IMR-90 (cell line): Measurements from ENCODE around the gene PRDX5.

Experiments
- BHLHE40 ChIP-seq: fragments of 150-350 bp; IDR thresholded peaks from 2 replicates; pipeline ENCODE4 v1.6.1; 2016; ENCODE audit warnings: mild to moderate bottlenecking, low read depth, low read length
- CEBPB ChIP-seq: IDR thresholded peaks from 2 replicates; pipeline ENCODE4 v1.6.1; 2012; ENCODE audit warnings: low read depth, low read length, improper control_type of control experiment
- CHD1 ChIP-seq: IDR thresholded peaks from 2 replicates; pipeline ENCODE4 v1.6.1; 2012; ENCODE audit warnings: low read depth, low read length, improper control_type of control experiment
- TF ChIP-seq, protein P1 (sequence below): conservative IDR thresholded peaks from 2 replicates; pipeline ENCODE4 v1.5.1; 2012; ENCODE audit warnings: mild to moderate bottlenecking, low read depth, low read length, improper control_type of control experiment

DNA sequence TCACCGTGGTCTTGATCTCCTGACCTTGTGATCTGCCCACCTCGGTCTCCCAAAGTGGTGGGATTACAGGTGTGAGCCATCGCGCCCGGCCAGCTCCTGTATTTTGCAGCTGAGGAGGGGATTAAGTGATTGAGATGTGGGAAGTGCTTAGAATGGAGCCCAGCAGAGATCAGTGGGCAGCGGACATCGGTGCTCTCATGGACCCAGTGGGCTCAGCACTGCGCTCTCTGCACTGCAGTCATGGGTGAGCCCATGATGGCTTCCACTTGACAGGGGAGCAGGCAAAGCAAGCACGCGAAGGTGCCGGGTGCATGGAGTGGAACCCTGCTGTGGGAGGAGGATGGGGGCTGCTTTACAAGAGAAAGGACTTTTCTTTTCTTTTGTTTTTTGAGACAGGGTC, 13.0 kb downstream of the PRDX5 start:
- TF ChIP-seq BHLHE40: no peak
- TF ChIP-seq, protein P1, sequence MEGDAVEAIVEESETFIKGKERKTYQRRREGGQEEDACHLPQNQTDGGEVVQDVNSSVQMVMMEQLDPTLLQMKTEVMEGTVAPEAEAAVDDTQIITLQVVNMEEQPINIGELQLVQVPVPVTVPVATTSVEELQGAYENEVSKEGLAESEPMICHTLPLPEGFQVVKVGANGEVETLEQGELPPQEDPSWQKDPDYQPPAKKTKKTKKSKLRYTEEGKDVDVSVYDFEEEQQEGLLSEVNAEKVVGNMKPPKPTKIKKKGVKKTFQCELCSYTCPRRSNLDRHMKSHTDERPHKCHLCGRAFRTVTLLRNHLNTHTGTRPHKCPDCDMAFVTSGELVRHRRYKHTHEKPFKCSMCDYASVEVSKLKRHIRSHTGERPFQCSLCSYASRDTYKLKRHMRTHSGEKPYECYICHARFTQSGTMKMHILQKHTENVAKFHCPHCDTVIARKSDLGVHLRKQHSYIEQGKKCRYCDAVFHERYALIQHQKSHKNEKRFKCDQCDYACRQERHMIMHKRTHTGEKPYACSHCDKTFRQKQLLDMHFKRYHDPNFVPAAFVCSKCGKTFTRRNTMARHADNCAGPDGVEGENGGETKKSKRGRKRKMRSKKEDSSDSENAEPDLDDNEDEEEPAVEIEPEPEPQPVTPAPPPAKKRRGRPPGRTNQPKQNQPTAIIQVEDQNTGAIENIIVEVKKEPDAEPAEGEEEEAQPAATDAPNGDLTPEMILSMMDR: no peak
- TF ChIP-seq CEBPB: no peak
- no peak for TF ChIP-seq CHD1
